Endothelial cell of umbilical vein (primary cell): ENCODE measurements around the gene MRPS27. TPM values are rescaled to one million over a fixed set of nuclear protein-coding genes. Genes with fewer than 3 reads are reported as not detected.

Experiments
- BruUV-seq: library from RNA; stranded (reverse); fragments of 400-500 nt; replicated peaks from 2 replicates; lab custom pipeline; 2021; lab: Mats Ljungman, UMichigan
- CTCF ChIA-PET: fragments of 300-600, 350-600 bp; sonication (Branson Sonifier 250); formaldehyde crosslinking; loops from one replicate; lab custom pipeline; 2021; ENCODE audit warnings: antibody characterized with exemption, inconsistent platforms; lab: Charles Lee
- POLR2A ChIA-PET: fragments of 300-600, 350-600 bp; sonication (Branson Sonifier 250); formaldehyde crosslinking; loops from one replicate; lab custom pipeline; 2021; ENCODE audit warnings: antibody characterized with exemption, inconsistent platforms; lab: Charles Lee
- DNase-seq: peaks from one replicate; pipeline ENCODE4 v3.0.0-alpha.2; 2011; ENCODE audit warnings: low read depth, low spot score
- FAIRE-seq: peaks from 2 replicates; lab custom pipeline; 2011; peaks lifted over from hg19 to GRCh38; lab: Jason Lieb, UNC
- H2AFZ ChIP-seq: 2 replicates; pipeline ENCODE4 v1.6.0; 2012; ENCODE audit warnings: low read depth, low read length, control low read depth, inconsistent platforms
- H3K27ac ChIP-seq: 2 replicates; pipeline ENCODE4 v1.5.1; 2011; ENCODE audit warnings: low read depth, mild to moderate bottlenecking, control low read depth, low read length, moderate library complexity; ENCODE audit not compliant: insufficient read depth
- H3K27me3 ChIP-seq, 2 experiments: 2 replicates each; pipeline versions ENCODE4 v1.6.0 to v1.6.1; 2011; ENCODE audit warnings: low read length in 2 of 2, mixed read lengths in 1 of 2; ENCODE audit not compliant: control insufficient read depth in 2 of 2, insufficient read depth in 2 of 2
- H3K36me3 ChIP-seq, 2 experiments: 2 replicates in 1 of 2; 3 replicates in 1 of 2; pipeline ENCODE4 v1.5.1; 2011; ENCODE audit warnings: low read length in 2 of 2, mild to moderate bottlenecking in 1 of 2, moderate library complexity in 1 of 2; ENCODE audit not compliant: control insufficient read depth in 2 of 2, insufficient read depth in 2 of 2; ENCODE audit errors: extremely low read depth in 1 of 2
- H3K4me1 ChIP-seq: 3 replicates; pipeline ENCODE4 v1.5.1; 2011; ENCODE audit warnings: mild to moderate bottlenecking, low read length; ENCODE audit not compliant: control insufficient read depth, insufficient read depth; ENCODE audit errors: extremely low read depth
- H3K4me2 ChIP-seq: 2 replicates; pipeline ENCODE4 v1.6.1; 2011; ENCODE audit warnings: low read length, control low read depth, mixed read lengths; ENCODE audit not compliant: insufficient read depth
- H3K4me3 ChIP-seq, 3 experiments: fragments of 200-600 bp in 1 of 3; sonication (generic), shearing (Covaris generic) in 1 of 3; replicated peaks in 1 of 3; 2 replicates each; pipeline ENCODE4 v1.5.1; 2011 to 2016; ENCODE audit warnings: control low read depth in 3 of 3, low read length in 3 of 3, mild to moderate bottlenecking in 2 of 3, inconsistent platforms in 1 of 3, low read depth in 1 of 3, moderate library complexity in 1 of 3; ENCODE audit not compliant: insufficient read depth in 1 of 3
- H3K79me2 ChIP-seq: 2 replicates; pipeline ENCODE4 v1.6.0; 2012; ENCODE audit warnings: low read length, inconsistent platforms; ENCODE audit not compliant: control insufficient read depth, insufficient read depth
- H3K9ac ChIP-seq: replicated peaks from 2 replicates; pipeline ENCODE3; 2011; ENCODE audit warnings: low read length, control low read depth; ENCODE audit not compliant: insufficient read depth; ENCODE audit errors: extremely low read depth
- H3K9me1 ChIP-seq: replicated peaks from 3 replicates; pipeline ENCODE4 v1.6.0; 2011; ENCODE audit warnings: mild to moderate bottlenecking, low read length; ENCODE audit not compliant: control insufficient read depth, insufficient read depth; ENCODE audit errors: extremely low read depth
- H3K9me3 ChIP-seq: replicated peaks from 2 replicates; pipeline ENCODE4 v1.5.1; 2012; ENCODE audit warnings: low read length, inconsistent platforms; ENCODE audit not compliant: control insufficient read depth, insufficient read depth
- H4K20me1 ChIP-seq: replicated peaks from 2 replicates; pipeline ENCODE3; 2011; ENCODE audit warnings: mild to moderate bottlenecking, low read length; ENCODE audit not compliant: control insufficient read depth, insufficient read depth; ENCODE audit errors: extremely low read depth
- CTCF ChIP-seq, 2 donors: IDR thresholded peaks; 1 replicate in 1 of 2; 2 replicates in 1 of 2; pipeline ENCODE4 v1.5.1; 2011; ENCODE audit warnings: low read length in 2 of 2, mild to moderate bottlenecking in 2 of 2, moderate library complexity in 2 of 2, control low read depth in 1 of 2, inconsistent platforms in 1 of 2, low read depth in 1 of 2; ENCODE audit not compliant: insufficient read depth in 1 of 2; ENCODE audit errors: extremely low read depth in 1 of 2
- EZH2 ChIP-seq: IDR thresholded peaks from 2 replicates; pipeline ENCODE4 v1.6.1; 2012; ENCODE audit warnings: borderline replicate concordance, low read depth, mild to moderate bottlenecking, moderate library complexity, low read length, inconsistent platforms; ENCODE audit not compliant: severe bottlenecking
- FOS ChIP-seq: IDR thresholded peaks from 2 replicates; pipeline ENCODE4 v1.6.1; 2011; ENCODE audit warnings: mild to moderate bottlenecking, low read length, moderate library complexity, borderline replicate concordance; ENCODE audit not compliant: insufficient read depth
- GATA2 ChIP-seq: IDR thresholded peaks from 2 replicates; pipeline ENCODE4 v1.7.0; 2011; ENCODE audit warnings: low read depth, mild to moderate bottlenecking, moderate library complexity, mixed read lengths, low read length; ENCODE audit not compliant: insufficient read length, insufficient read depth
- JUN ChIP-seq: IDR thresholded peaks from 2 replicates; pipeline ENCODE4 v1.6.1; 2011; ENCODE audit warnings: borderline replicate concordance, low read depth; ENCODE audit not compliant: insufficient read length, insufficient read depth
- MAX ChIP-seq: IDR thresholded peaks from 2 replicates; pipeline ENCODE4 v1.6.1; 2011; ENCODE audit not compliant: insufficient read depth, insufficient read length
- MYC ChIP-seq: IDR thresholded peaks from one replicate; pipeline ENCODE4 v1.6.1; 2011; ENCODE audit warnings: mild to moderate bottlenecking, low read depth, low read length
- POLR2A ChIP-seq: IDR thresholded peaks from 2 replicates; pipeline ENCODE4 v1.6.1; 2012; ENCODE audit warnings: low read depth, mild to moderate bottlenecking, control low read depth, low read length
- POLR2AphosphoS5 ChIP-seq: IDR thresholded peaks from 2 replicates; pipeline ENCODE4 v1.6.1; 2012; ENCODE audit warnings: low read depth, mild to moderate bottlenecking, control low read depth, low read length, moderate library complexity; ENCODE audit not compliant: insufficient read depth
- dilution Hi-C: fragments of 300-500 bp; cut with MboI; formaldehyde crosslinking; loops from one replicate; pipeline ENCODE4 v1.15.0; 2019; ENCODE audit warnings: low sequenced_read_pairs; ENCODE audit not compliant: extremely low pct_ligation_motif_present
- intact Hi-C: fragments of 100-400 bp; cut with micrococcal nuclease; formaldehyde crosslinking; loops from one replicate; pipeline ENCODE4 v1.10.0; 2022
- polyA plus RNA-seq, 4 experiments: library from polyadenylated mRNA; depleted of rRNA in 3 of 4; stranded (reverse) in 3 of 4; unstranded in 1 of 4; fragments of >200 nt; gene quantifications; 2 replicates each; pipeline versions ENCODE4 v1.2.1 to v1.2.3, GENCODE V29; 2011 to 2012; ENCODE audit warnings: missing spikeins in 1 of 4
- total RNA-seq: library from RNA; stranded (reverse); gene quantifications from 2 replicates; pipeline ENCODE4 v1.2.3, GENCODE V29; 2021

Gene MRPS27
- total and polyA plus RNA-seq, 2 donors (not counting 3 experiments of a cell fraction or from before 2014, with no cell fraction given): 56.0 to 67.1 TPM

- Histone ChIP-seq H3K4me3 (no peak overlapping the region), H3K27ac (peak overlapping the region; percentile 78), H3K4me2 (peak overlapping the region; percentile 55), H3K79me2 (peaks cover 6% of the 10 kb centered on the region), H4K20me1 (no peaks in the 10 kb centered on the region), H3K36me3 (peaks cover 0 to 4% of the 10 kb centered on the region in 2 experiments), H3K9ac (peak overlapping the region; percentile 13), H3K9me1 (no peaks in the 10 kb centered on the region), H3K4me1 (peaks cover 42% of the 10 kb centered on the region), H2AFZ (no peak overlapping the region), H3K9me3 (no peaks in the 10 kb centered on the region), H3K27me3 (no peaks in the 10 kb centered on the region)
- FAIRE-seq (peak; percentile 52), DNase-seq (peak; percentile 74)
- TF ChIP-seq MYC (no peak), FOS (peak; percentile 39)
- dilution Hi-C loops: no loop called here
- ChIA-PET CTCF (interaction anchor here (1.1 to 1.7 kb wide), 4 partner anchors 9 to 79 kb away, joined by 3 to 9 read pairs (median 5); no protein-coding TSS in a partner anchor), POLR2A (no interaction called here)
- intact Hi-C loops: loop anchor here (1.0 to 2.0 kb wide), 2 partner anchors 10 to 73 kb away; no protein-coding TSS in a partner anchor
- no TSS peak for BruUV-seq
Observed at GRCh38 chr5:72235725-72236124, 84.3 kb downstream of the MRPS27 start.

GRCh38 chr5:72234868-72235267 lies 85.2 kb downstream of the MRPS27 start:
- ChIA-PET POLR2A (interaction anchor here (1.0 kb wide), 1 partner anchor 13 kb away, joined by 3 read pairs; no protein-coding TSS in a partner anchor), CTCF (interaction anchor here (1.0 to 2.2 kb wide), 8 partner anchors 11 to 101 kb away, joined by 3 to 29 read pairs (median 6); no protein-coding TSS in a partner anchor)
- Histone ChIP-seq H3K4me1 (peaks cover 43% of the 10 kb centered on the region), H3K9me1 (no peaks in the 10 kb centered on the region), H3K9ac (peak overlapping the region; percentile 26), H3K9me3 (no peaks in the 10 kb centered on the region), H3K27me3 (no peaks in the 10 kb centered on the region), H3K79me2 (peaks cover 6% of the 10 kb centered on the region), H3K4me2 (peak overlapping the region; percentile 55), H3K27ac (peak overlapping the region; percentile 78), H4K20me1 (no peaks in the 10 kb centered on the region), H3K36me3 (peaks cover 0 to 4% of the 10 kb centered on the region in 2 experiments), H2AFZ (no peak overlapping the region), H3K4me3 (no peak overlapping the region)
- no peak for TF ChIP-seq POLR2AphosphoS5
- no peak for TF ChIP-seq MAX
- no peak for TF ChIP-seq FOS
- TF ChIP-seq GATA2: no peak
- TF ChIP-seq EZH2: no peak
- no peak for TF ChIP-seq JUN
- no peak for TF ChIP-seq POLR2A
- TF ChIP-seq CTCF (IDR thresholded peaks at IDR 0.05; ENCODE audit: extremely low read depth in 1 of 2, insufficient read depth in 1 of 2, low read depth in 1 of 2, low read length in 2 of 2): no peak
- no peak for TF ChIP-seq MYC
- no TSS peak for BruUV-seq
- dilution Hi-C loops (no loop called here), intact Hi-C loops (loop anchor here (1.0 to 2.0 kb wide), 2 partner anchors 24 to 74 kb away; no protein-coding TSS in a partner anchor)
- FAIRE-seq: no peak
- no peak for DNase-seq
